ENCODE data around the gene C19orf67. TPM values are rescaled to one million over a fixed set of nuclear protein-coding genes. Genes with fewer than 3 reads are reported as not detected.

Gene C19orf67
- total and polyA plus RNA-seq, 8 donors = 0.16 to 0.21 (median 0.19) TPM; not detected in 5

DNA sequence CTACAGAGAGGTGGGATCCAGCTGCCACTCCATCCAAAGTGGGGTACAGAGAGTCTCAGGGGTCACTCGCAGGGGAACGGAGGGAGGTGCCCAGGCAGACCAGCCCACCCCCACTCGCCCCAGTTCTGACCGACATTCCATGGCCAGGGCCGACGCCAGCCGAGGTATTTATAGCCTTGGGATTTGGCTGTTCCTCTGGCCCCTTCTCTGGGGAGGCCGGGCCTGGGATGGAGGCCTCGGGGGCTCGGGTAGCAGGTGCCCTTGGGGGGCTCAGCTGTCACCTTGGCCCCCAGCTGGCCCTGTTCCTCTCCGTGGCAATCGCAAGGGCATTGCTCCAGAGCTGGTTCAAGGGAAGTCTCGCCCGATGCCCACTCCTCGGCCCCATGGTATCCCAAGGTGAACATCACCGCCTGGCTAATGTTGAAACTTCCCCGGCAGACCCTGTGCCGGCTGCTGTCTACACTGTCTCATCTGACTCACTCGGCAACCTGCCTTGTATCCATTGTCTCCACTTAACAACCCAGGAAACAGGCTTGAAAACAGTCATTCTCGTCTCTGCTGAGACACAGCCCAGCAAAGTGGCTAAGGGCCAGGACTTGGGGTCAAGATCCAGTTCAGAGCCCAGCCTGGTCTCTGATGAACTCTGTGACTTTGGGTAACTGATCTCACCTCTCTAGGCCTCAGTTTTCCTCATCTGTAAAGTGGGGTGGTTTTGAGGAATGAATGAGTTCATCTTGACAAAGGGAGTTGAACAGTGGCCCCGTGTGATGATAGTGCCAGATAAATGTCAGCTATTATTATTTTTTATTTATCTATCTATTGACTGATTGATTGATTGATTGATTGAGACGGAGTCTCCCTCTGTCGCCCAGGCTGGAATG, 22.2 kb upstream of the C19orf67 start:
- Histone ChIP-seq H3K27ac (no peak overlapping the region), H3K4me1 (peaks cover 6 to 11% of the 10 kb centered on the region in 2 donors), H3K4me3 (no peak overlapping the region), H3K36me3 (peaks cover 0 to 60% of the 10 kb centered on the region in 2 donors), H3K27me3 (no peaks in the 10 kb centered on the region), H3K9me3 (no peaks in the 10 kb centered on the region)
- intact Hi-C loops (cut with DNase I) = no loop called here
- ATAC-seq = no peak
- DNase-seq = no peak
- TF ChIP-seq, protein P1, sequence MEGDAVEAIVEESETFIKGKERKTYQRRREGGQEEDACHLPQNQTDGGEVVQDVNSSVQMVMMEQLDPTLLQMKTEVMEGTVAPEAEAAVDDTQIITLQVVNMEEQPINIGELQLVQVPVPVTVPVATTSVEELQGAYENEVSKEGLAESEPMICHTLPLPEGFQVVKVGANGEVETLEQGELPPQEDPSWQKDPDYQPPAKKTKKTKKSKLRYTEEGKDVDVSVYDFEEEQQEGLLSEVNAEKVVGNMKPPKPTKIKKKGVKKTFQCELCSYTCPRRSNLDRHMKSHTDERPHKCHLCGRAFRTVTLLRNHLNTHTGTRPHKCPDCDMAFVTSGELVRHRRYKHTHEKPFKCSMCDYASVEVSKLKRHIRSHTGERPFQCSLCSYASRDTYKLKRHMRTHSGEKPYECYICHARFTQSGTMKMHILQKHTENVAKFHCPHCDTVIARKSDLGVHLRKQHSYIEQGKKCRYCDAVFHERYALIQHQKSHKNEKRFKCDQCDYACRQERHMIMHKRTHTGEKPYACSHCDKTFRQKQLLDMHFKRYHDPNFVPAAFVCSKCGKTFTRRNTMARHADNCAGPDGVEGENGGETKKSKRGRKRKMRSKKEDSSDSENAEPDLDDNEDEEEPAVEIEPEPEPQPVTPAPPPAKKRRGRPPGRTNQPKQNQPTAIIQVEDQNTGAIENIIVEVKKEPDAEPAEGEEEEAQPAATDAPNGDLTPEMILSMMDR (IDR thresholded peaks at IDR 0.05) = no peak

DNA sequence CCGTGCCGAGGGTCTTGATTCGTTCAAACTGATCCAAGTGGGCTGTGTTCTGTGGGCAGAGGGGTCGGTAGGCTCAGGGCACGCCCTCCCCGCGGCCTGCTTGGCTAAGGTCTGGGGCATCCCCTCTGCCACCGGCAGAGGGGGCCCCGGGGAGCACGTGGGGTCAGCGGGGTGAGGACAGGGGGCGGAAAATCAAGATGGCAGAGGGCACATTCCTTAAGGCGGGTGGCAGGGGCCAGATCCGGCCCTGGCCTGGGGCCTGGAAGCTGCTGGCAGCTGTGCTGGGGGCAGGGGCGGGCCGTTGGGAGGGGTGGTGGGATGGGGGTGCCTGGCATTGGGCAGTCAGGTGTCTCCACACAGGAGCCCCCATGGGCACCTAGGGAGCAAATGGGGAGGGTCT, 21.3 kb upstream of the C19orf67 start:
- H3K9me3 ChIP-seq = no peaks in the 10 kb centered on the region
- H3K4me3 ChIP-seq = no peak overlapping the region
- ATAC-seq (no peak), DNase-seq (no peak)
- peaks cover 0 to 2% of the 10 kb centered on the region in 2 donors for H3K4me1 ChIP-seq
- H3K27ac ChIP-seq = no peak overlapping the region
- peaks cover 0 to 70% of the 10 kb centered on the region in 2 donors for H3K36me3 ChIP-seq
- intact Hi-C loops (cut with DNase I) = no loop called here
- TF ChIP-seq, protein P1 (IDR thresholded peaks at IDR 0.05) = no peak
- no peaks in the 10 kb centered on the region for H3K27me3 ChIP-seq

DNA sequence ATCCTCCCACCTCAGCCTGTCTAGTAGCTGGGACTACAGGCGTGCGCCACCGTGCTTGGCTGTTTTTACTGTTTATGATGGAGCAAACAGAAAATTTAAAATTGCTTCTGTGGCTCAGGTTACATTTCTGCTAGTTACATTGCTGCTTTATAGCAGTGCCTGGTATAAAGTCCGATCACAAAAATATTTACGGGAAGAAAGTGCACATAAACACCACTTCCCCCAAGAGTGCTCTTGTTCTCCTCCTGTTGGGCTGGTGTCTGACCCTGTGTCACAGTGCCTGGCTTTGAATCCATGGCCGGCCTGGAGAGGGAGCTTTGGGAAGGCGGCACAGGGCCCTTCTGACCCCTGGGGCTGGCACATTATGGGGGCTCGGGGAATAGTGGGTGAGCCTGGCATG, 20.1 kb upstream of the C19orf67 start:
- Histone ChIP-seq H3K9me3 (no peaks in the 10 kb centered on the region), H3K4me3 (no peak overlapping the region), H3K27ac (no peak overlapping the region), H3K36me3 (peaks cover 0 to 78% of the 10 kb centered on the region in 2 donors), H3K4me1 (no peaks in the 10 kb centered on the region), H3K27me3 (no peaks in the 10 kb centered on the region)
- TF ChIP-seq, protein P1 (IDR thresholded peaks at IDR 0.05) = no peak
- ATAC-seq (no peak), DNase-seq (no peak)
- intact Hi-C loops (cut with DNase I) = no loop called here

DNA sequence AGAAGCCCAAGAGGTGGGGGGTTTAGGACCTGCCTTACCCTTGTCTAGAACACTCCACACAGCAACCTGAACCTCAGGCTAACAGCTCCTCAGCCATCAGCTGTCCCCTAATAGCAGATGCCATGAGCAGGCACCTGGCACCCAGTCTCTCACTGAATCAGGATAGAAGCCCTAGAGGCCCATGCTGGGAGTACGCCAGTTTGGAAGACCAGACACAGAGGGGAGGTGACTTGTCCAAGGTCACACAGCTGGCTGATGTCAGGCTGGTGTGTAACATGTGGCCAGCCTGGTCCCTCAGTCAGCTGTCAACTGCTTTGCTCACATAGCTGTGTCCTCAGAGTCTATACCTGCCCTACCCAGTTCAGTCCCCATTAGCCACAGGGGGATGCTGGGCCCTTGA, 17.7 kb upstream of the C19orf67 start:
- no peak for DNase-seq
- ATAC-seq = no peak
- TF ChIP-seq, protein P1 (IDR thresholded peaks at IDR 0.05) = no peak
- no peak overlapping the region for H3K4me3 ChIP-seq
- H3K27ac ChIP-seq = no peak overlapping the region
- intact Hi-C loops (cut with DNase I) = no loop called here
- peaks cover 0 to 99% of the 10 kb centered on the region in 2 donors for H3K36me3 ChIP-seq
- H3K9me3 ChIP-seq = no peaks in the 10 kb centered on the region
- H3K4me1 ChIP-seq = no peaks in the 10 kb centered on the region
- H3K27me3 ChIP-seq = no peaks in the 10 kb centered on the region

DNA sequence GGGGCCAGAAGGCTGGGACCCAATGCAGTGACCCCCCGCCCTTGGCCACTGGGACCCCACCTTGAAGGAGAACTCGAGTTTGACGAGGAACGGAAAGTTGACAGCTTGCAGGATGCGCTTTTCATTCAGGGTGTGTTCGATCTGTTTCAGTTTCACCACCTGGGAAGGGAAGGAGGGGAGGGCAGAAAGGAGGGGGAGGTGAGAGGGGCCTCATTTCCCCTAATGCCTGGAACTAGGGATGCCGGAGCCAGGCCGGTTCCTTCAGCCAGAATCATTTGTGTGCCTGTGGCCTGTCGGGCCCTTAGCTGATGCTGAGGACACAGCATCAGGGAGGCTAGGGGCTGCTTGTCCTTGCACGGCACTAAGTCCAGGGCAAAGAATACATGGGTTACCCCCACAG, 17.2 kb upstream of the C19orf67 start:
- H3K27me3 ChIP-seq = no peaks in the 10 kb centered on the region
- H3K36me3 ChIP-seq = peaks cover 0 to 99% of the 10 kb centered on the region in 2 donors
- H3K27ac ChIP-seq = no peak overlapping the region
- DNase-seq (no peak), ATAC-seq (no peak)
- H3K9me3 ChIP-seq = no peaks in the 10 kb centered on the region
- H3K4me1 ChIP-seq = no peaks in the 10 kb centered on the region
- TF ChIP-seq, protein P1 (IDR thresholded peaks at IDR 0.05) = no peak
- H3K4me3 ChIP-seq = no peak overlapping the region
- intact Hi-C loops (cut with DNase I) = no loop called here
